GM21381 (cell line): ENCODE results near the gene GRK5.

ENCODE experiments used
- ATAC-seq: cut with Tn5 transposase; IDR thresholded peaks from one replicate; pipeline ENCODE4 v1.9.1; 2021; ENCODE audit warnings: mild to moderate bottlenecking, moderate library complexity; ENCODE audit not compliant: unreplicated experiment

GRK5 gene

DNA sequence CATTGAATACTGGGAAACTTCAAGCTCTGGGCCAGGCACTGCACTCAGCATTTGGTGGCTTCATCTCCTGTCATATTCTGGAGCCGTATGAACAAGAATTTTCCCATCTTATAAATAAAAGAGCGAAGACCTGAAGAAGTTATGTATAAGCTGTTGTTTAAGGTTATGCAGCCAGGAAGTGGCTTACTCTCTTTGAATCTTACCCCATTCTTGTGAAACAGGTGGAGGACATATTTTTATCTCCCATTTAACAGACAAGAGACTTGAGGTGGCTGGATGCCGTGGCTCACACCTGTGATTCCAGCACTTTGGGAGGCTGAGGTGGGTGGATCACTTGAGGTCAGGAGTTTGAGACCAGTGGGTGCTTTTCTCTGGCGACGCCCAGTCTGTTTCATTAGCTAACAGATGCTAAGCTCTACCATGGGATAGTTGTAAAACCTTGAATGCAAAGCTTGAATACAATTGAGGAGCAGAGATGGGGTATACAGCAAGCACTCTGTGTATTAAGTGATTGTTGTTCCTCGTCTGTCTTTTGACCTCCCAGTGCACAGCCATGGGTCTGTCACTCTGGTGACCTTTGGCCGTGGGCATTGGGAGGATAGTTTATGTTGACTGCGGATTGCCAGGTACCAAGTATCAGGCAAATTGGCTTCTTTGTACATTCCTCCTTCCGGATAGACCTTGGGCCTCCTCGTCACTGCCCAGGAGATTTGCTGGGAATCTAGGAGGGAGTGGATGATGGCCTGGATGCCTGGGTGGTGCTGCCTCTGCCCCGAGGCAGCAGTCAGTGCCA, 85.8 kb downstream of the GRK5 start:
- no peak for ATAC-seq

DNA sequence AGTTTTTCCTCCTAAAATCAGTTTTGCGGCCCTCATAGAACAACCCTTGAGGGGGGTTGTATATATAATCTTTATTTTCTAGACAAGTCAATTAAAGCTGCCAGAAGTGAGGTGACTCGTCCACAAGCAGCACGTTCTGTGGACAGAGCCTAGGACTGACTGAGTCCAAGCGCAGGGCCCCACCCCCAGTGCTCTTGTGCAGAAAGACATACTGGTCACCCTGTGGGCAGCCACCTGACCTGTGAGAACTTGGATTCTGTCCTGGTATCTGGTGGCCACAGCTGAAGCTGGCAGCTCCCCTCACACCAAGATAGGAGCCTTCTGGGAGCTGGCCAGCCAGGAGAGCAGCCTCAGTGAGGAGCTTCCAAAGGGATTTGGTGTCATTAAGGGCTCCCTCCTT, 89.3 kb downstream of the GRK5 start:
- no peak for ATAC-seq

DNA sequence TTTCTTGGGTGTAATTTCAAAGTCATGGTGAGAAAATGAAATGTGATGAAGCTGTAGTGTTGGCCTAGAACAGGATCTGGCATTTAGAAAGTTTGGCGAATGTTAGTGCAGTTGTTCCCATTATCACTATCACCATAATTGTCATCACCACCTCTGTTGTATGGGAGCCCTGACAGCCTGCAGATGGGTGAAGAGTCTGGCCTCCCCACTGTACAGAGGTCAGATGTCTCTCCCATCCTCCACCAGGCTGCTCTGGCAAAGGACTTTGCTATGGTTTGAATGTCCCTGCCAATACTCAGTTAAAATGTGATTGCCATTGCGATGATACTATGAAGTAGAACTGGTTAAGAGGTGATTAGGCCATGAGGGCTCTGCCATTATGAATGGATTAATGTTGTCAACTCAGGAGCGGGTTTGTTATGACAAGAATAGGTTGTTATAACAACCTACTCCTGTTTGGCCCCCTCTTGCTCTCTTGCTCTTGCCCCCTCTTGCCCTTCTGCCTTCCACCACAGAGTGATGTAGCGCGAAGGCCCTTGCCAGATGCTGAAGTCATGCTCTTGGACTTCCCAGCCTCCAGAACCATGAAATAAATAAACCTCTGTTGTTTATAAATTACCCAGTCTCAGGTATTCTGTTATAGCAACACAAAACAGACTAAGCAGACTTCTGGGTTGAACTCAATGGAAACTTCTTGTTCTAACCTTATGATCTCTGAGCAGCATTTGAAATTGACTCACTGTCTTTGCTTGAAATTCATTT, 90.0 kb downstream of the GRK5 start:
- ATAC-seq: no peak

DNA sequence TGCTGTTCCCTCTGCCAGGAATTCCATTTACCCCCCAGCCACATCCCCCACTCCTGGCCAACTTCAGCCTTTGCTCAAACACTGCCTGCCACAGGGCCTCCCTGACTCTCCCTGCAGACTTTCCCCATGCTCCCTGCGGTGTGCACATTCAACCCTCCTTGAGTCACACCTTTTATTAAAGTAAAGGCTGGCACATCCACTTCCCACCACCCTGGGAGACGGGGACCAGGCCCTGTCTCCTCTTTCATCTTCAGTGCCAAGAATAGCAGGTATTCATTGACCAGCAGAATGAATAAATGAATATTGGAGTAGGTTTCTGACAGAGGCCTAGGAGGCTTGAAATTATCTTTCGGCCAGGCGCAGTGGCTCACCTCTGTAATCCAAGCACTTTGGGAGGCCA, 91.4 kb downstream of the GRK5 start:
- ATAC-seq: no peak

DNA sequence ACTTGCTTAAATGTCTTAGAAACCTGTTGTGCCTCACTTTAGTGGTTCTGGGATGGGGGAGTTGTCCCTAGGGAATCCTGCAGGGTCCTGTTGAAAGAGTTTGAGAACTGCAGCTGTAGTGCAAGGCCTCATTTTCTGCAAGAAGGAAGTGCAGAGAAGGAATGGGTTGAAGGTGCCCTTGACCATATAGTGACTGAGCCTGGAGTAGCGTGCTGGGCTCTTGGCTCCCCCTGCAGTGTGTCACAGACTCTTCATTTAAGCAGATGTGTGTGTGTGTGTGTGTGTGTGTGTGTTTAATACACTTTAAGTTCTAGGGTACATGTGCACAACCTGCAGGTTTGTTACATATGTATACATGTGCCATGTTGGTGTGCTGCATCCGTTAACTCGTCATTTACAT, 92.2 kb downstream of the GRK5 start:
- ATAC-seq: no peak

DNA sequence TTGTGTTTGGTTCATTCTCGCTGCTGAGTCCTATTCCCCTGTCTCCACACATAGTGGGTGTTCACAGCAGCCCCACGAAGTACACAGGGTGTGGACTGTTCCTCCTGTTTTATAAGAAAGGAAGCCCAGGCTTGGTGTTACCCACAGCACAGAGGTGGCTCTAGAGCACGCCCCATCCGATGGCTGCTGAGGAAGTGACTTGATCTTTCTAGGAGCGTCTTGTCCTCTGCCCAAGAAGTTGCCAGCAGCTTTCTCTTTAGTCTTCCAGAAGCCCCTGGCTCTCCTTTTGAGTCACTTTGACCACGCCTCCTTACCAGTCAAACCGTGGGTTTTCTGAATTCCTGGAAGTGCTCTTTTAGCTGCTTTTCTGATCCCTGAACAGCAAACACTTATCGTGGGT, 94.0 kb downstream of the GRK5 start:
- ATAC-seq: no peak

DNA sequence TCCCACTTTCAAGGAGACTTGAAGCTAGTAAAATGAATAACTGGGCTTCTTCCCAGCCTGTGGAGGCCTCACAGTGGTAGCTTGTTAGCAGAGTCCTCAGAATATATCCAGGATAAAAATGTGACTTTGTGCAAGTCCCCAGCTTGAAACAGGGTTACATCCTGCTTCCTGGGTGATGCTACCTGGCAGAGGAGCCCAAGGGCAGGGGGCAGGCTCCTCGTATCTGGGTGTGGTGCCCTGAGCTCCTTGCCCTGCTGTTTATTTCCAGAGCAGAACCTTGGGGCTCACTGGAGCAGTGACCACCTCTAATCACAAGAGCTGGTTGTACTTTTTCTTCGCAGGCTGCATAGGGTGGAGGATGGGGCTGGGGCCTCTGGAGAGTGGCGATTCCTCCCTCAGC, 94.8 kb downstream of the GRK5 start:
- no peak for ATAC-seq

DNA sequence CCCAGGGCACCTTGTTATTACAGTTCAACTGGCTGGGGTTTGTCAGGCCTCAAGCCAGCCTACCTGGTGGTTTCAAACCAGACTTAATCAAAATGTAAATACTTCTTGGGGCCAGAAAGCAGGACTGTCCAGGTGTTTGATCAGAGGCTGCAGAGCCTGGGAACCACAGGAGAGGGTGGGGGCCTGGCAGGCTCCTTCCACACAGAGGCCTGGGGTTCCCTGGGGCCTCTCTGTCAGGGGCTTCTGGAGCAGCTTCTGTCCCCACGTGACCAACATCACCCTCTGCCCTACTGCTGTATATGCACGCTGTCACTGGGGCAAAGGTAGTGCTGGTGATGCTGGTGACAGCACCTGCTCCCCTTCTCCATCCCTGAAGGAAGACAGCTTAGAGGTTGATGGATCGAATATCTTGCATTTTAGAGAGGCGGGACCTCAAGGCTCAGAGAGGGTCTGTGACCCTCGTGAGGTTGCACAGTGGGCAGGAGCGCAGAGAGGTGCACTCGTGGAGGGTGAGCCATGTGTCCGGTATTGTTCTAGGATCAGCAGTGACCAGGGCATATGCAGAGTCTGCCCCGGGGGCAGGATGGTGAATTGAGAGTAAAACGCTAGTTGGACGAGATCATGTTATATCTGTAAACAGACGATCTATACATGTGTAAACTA, 95.4 kb downstream of the GRK5 start:
- ATAC-seq: no peak

DNA sequence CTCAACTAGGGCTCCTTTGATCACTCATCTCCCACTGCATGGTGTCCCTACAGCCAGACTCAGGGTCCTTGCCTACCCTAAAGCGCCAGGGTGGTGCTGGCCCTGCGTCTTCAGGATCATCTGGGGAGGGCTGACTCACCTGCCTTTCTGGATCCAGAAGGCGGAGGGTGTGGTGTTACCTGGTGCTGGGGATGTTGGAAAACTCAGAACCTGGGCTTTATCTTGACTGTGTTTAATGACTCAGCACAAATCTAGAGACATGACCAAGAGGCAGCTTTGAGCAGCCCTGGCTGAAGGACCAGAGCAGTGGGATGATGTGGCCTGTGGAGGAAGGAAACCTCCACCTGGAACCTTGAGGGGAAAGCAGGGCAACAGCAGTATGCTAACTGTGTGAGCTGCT, 96.5 kb downstream of the GRK5 start:
- ATAC-seq: no peak

DNA sequence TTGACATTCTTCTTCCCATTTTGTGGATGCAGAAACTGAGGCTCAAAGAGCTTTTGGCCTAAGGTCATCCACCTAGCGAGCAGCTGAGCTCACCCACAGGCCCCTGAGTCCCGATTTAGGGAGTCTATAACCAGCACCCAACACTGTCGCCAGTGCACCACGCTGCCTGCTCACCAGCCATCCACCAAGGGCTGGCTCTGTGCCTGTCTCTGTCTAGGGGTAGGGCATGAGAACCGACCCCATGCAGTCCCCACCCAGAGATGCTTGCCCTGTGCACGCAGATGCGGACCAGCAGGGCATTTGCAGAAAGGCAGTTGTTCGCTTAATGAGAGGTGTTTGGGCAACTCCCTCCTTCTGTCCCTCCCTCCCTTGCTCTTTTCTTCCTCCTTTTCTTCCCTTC, 97.2 kb downstream of the GRK5 start:
- no peak for ATAC-seq

DNA sequence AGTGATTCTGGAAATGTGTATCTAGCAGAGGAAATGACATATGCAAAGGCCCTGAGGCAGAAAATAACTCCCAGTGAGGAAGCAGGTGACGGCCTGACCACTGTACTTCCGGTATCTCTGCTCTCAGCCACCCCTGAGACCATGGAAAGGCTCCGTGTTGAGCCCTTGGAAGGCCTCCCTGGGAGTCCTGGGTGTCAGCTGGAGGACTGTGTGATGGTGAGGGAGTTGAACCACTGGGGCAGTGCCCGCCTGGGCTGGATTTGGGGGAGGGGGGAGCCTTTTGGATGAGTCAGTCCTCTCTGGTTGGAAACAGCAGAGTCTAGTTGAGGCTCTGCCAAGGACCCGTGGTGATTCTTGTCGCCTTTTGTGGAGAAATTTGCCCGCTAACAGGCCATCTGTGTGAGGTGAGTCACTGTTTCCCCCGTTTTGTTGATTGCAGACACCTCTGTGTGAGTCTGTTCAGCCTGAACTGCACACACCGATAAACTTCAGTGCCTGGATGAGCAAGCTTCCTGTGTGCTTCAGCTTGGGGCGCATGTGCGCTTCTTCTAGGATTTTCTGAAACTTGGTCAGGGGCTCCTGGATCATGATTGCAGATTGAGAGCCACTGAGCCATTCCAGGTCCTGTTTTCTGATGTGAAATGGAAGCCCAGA, 98.6 kb downstream of the GRK5 start:
- ATAC-seq: peak; percentile 47

DNA sequence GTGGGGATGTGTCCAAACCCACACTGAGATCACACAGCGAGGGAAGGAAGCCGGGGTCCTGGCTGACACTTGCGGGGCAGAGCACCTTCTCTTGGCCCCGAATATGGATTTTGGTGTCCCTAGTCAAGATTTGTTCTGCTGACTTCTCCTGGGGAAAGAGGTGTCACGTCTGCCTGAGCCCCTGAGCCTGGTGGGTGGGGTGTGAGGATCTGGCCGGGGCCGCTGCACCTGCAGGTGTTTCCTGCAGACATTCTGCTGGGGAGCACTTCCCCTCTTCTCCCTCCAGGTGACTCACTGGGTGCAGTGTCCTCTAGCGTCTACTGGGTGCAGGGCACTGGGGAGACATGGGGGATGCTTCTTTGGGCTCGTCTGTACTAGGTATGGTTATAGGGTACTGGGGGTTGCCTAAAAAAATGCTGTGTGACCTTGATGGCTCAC, 99.2 kb downstream of the GRK5 start:
- peak; percentile 73 for ATAC-seq

DNA sequence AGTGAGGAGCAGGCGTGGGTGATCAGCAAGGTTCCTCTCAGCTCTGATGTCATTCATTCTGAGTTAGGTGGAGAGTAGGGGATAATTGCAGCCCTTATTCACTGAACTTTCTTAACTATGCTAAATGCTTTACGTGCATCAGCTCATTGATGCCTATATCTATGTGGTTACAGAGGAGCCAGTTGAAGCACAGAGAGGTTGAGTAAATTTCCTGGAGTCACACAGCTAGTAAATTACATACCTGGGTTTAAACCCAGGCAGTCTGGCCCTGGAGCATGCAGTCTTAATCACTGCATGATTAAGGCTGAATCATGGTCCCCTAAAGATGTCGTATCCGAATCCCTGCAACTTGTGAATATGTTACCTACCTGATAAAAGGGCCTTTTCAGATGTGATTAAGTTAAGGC, 99.6 kb downstream of the GRK5 start:
- ATAC-seq: no peak

DNA sequence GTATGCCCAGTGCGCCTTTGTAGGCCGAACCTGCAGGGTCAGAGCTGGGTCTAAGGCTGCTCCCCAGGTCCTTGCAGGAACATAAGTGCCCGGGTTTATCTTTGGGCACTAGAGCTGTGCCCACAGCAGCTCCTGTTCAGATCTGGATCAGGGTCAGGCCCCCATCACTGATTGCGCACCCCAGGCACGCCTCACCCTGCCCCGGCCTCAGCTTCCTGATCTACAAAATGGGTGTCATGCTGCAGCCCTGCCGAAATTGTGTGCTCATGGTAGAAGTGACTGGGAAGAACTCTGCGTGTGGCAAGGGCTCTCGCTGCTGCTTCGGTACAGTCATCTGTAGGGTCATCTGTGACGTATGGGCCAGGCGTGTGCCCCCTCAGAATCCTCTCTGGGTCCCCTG, 100.7 kb downstream of the GRK5 start:
- no peak for ATAC-seq

DNA sequence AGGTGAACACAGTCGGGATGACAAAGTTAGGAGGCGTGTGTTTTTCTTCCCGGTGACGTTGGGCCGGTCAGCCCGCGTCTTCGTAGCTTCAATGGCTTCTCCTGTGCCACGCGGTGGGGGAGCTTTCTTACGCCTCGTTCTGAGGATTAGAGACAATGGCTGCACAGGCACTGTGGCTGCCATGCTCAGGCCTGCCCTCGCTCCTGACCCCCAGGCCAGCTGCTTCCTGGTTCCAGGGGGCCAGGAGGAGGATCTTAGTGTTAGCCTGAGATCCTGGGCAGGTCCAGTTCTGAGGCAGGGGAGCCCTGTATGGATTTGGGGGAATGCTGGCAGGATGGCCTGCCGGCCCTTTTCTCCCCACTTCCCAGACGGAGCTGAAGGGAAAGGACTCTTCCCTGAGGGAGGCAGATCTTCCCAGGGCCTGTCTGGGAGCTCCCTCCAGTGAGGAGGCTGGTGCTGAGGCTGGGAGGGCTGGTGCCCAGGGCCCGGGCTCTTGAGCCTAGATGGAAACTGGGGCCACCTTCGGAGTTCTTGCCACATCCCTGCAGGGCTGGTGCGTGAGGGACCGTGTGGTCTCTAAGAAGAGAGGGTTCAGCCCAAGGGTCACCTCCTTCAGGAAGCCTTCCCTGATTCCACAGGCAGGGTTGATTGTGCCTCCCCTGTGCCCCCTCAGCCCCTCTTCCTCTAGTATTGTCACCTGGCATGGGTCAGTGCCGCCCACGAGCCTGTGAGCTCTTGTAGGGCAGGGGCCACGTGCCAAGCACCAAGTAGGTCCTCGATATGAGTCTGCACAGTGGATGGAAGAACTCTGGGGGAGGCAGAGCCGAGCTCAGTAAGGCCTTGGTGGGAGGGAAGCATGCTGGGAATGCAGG, 101.4 kb downstream of the GRK5 start:
- no peak for ATAC-seq

DNA sequence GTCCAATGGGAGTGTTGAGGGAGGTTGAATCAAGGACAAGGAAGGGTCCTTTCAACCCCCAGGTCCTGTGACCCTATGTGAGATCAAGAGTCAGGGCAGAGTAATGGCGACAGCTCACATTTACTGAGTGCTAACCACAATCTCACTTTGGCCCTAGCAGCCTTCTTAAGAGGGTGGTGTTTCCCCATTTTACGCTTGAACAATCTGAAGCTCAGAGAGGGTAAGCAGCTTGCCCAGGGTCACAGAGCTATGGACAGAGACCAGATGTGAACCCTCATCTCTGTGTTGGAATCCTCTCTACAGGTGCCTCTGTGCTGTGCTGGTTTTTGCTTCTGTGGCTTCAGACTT, 102.0 kb downstream of the GRK5 start:
- no peak for ATAC-seq

DNA sequence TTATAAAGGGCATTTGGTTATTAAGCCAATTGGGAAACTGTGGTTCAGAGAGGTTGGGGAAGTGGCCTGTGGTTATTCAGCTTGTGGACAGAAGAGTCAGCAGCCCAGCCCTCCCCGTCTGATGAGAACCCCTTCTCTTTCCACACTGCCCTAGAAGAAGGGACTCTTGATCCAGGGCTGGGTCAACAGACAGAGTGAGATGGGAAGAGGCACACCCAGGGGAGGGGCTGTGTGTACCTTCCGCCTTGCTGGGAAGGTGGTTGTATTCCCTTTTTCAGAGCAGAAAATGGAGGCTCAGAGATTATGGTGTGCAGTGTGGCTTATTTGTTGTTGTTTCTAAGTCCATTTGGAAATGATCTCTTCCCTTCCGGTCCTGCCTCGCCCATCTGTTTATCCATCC, 103.4 kb downstream of the GRK5 start:
- no peak for ATAC-seq

DNA sequence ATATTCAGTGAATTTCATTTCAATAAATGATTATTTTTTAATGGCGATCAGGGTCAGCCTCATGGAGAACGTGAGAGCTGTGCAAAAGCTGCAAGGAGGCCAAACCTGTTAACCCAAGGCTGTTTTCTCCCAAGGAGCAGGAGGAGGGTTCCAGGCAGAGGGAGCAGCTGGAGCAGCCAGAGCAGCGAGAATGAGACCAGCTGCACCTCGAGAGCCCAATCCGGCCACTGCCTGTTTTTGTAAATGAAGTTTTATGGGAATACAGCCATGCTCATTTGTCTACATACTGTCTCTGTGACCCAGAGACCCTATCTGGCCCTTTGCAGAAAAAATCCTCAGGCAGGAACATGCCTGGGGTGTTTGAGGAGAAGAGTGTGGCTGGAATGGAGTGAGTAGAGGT, 104.9 kb downstream of the GRK5 start:
- ATAC-seq: no peak

DNA sequence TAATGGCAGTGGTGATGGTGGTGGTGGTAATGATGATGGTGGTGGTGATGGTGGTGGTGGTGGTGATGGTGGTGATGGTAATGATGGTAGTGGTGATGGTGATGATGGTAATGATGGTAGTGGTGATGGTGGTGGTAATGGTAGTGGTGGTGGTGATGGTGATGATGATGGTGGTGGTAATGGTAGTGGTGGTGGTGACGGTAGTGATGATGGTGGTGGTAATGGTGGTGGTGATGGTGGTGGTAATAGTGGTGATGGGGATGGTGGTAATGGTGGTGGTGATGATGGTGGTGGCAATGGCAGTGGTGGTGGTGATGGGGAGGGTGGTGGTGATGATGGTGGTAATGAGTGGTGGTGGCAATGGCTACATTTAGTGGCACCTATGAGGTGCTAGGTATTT, 105.7 kb downstream of the GRK5 start:
- ATAC-seq: no peak

DNA sequence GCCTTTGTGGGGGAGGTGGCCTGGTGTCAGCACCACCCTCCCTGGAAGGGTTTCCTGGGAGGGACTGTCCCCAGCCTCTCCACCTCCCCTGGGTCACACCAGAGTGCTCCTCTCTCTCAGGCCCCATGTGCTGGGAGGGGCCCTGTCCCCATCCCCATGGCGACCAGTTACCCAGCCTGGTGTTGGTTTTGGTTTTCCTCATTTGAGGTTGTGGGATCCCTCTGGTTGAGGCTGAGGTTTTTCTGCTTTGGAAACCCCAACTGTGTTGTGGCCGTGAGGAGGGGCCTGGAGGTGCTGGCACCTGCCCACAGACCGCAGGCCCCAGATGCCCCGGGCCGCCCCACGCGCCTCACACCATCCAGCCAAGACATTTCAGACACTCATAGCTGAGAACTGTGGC, 106.3 kb downstream of the GRK5 start:
- peak; percentile 67 for ATAC-seq

DNA sequence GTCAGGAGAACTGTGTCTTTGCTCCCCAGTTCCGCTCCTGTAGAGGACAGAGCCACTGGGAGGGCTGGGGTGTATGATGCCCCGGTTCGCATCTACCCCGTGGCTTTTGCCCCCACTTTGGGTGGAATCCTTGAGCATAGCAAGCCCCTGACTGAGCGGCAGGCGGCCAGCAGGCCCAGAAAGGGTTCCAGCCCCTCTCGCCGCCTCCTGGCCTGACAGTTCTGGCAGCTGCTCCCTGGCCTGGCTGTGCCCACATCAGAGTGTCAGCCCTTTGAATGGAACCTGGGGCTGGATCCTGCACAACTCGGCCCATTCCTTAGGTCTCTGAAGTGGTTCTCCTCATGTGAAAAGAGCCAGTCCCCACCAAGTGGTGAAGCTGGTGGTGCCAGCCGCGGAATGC, 106.7 kb downstream of the GRK5 start:
- ATAC-seq: no peak
